ENCODE data around the gene EIF3B.
A peak's percentile ranks its signal among the peaks of the same experiment; 100 is the strongest.
"Not testable (repeated sequence)": the region's sequence is repeated elsewhere in the genome, so short reads cannot be mapped to it uniquely, and the experiment has no call there.

EIF3B gene

DNA sequence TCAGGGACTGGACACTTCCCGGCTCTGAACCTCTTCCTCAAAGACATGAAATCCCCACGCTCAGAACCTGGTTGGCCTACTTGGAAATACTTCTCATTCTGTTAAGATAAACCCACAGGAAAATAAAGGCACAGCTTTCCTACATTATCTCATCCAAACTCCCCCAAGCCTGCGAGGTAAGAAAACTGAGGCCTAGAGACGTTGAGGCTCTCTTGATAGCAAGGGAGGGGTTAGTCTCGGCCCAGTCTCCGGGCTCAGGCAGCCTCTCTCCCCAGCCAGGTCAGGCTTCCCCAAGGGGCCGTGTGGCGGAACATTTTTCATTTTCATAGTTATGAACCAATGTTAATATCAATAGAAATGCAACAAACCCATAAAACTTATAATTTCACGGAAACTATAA lies 4.6 kb upstream of the EIF3B start:
- no peak for DNase-seq

DNA sequence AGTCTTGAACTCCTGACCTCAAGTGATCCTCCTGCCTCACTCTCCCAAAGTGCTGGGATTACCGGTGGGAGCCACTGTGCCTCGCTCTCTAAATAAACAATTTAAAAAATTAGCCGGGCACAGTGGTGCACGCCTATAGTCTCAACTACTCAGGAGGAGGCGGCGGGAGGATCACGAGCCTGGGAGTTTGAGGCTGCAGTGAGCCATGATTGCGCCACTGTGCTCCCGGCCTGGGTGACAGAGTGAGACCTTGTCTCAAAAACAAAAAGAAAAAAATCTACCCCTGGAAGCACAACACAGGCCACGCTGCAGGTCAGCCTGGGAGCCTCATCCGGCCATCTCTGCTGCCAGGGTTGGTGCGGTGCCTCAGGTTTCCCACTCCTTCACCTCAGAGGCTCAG lies 3.8 kb upstream of the EIF3B start:
- no peak for DNase-seq

DNA sequence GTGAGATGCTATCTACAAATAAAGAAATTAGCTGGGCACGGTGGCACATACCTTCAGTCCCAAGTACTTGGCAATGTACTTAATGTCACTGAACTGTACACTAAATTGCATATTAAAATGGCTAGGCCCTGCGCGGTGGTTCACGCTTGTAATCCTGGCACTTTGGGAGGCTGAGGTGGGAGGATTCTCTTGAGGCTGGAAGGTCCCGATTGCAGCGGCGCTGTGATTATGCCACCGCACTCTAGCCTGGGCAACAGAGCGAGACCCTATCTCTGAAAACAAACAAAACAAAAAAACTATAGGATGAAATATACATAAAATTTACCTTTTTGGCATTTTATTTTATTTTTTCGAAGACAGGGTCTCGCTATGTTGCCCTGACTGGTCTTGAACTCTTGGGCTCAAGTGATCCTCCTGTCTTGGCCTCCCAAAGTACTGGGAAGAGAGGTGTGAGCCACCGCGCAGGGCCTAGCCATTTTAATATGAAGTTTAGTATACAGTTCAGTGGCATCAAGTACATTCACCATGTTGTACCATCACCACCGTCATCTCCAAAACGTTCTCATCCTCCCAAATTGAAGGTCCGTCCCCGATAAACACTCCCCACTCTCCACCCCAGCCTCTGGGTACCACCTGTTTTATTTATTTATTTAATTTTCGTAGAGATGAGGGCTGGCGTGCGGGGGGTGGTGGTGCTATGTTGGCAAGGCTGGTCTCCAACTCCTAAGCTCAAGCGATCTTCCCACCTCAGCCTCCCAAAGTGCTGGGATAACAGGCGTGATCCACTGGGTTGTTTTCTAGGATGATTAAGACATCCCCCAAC lies 1.3 kb upstream of the EIF3B start:
- peak in 1 of 5 experiments; percentile 22 for DNase-seq

DNA sequence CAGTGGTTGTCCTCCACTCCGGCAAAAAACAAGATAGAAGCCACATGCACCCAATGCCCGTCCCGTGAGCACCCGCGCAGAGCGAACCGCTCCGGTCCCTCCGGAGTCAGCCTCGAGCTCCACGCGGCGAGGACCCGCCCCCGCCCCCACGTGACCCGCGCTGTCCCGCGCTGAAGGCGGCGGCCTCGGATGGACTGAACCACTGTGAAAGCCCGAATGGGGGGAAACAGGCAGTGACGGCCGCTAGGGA lies 766 bp upstream of the EIF3B start:
- peak in 4 of 5 experiments; percentile 84 to 94 (median 84) for DNase-seq

DNA sequence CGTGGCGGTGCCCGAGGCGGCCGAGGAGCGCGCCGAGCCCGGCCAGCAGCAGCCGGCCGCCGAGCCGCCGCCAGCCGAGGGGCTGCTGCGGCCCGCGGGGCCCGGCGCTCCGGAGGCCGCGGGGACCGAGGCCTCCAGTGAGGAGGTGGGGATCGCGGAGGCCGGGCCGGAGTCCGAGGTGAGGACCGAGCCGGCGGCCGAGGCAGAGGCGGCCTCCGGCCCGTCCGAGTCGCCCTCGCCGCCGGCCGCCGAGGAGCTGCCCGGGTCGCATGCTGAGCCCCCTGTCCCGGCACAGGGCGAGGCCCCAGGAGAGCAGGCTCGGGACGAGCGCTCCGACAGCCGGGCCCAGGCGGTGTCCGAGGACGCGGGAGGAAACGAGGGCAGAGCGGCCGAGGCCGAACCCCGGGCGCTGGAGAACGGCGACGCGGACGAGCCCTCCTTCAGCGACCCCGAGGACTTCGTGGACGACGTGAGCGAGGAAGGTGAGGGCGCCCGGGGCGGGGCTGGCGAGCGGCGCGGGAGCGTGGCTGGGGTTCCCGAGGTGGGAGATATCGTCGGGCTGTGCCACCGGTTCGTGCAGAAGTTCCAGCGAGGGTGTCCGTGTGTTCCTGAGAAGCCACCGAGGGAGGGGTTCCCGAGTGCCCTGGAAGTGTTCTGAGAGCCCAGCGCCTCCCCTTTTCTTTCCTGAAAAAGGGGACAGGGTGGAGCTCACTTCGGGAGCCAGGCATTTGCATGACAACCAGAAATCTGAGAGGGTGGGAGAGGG lies 495 bp downstream of the EIF3B start:
- peak in 2 of 5 experiments; percentile 13 to 26 for DNase-seq

DNA sequence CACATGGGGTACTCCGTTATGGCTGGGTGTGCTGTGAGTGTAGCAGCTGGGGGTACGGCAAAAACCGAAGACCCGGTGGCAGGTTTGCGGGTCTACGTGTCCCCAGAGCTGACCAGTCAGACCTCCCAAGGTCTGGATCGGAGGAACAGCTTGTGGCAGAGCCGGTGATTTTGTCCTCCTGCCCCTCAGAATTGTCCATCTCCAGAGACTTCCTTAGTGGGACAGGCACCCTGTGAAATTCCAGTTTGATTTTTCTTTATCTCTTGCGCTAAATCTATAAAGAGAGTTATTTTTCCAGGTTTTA lies 1.0 kb downstream of the EIF3B start:
- DNase-seq, result no peak

DNA sequence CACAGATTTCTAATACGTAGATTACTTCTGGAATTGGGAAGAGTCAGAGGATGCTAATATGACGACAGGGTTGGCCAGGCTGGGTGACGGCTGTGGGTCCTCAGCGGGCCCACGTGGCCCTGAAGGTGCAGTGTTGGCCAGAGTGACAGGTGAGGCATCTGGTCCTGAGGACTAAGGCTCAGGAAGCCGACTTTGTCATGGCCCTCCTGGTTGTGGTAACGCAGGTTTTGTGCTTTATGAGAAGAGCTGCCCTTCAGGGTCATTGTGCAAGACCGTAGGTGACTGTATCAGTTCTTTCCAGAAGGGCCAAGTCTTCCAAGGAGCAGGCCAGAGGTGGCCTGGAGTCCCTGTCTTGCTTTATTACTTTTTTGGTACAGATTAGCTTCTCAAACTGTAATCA lies 2.5 kb downstream of the EIF3B start:
- DNase-seq, result no peak

DNA sequence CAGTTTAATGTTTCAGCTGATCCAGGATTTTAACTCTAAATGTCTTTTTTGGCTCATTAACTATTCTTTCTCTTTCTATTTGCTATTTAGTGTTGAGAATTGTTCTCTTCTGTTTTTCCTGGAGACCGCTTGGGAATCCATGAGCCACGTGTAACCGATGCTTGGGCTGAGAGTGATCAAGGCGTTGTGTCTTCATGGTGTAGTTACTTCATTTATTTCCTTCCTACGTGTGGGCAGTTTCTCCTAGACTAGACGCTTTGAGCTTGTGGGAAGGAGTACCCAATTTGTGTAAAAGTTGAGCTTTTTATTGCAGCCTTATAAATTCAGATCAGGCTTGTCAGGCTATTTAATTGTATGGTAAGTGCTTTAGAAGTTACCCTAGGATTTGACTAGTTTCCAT lies 2.9 kb downstream of the EIF3B start:
- no peak for DNase-seq

DNA sequence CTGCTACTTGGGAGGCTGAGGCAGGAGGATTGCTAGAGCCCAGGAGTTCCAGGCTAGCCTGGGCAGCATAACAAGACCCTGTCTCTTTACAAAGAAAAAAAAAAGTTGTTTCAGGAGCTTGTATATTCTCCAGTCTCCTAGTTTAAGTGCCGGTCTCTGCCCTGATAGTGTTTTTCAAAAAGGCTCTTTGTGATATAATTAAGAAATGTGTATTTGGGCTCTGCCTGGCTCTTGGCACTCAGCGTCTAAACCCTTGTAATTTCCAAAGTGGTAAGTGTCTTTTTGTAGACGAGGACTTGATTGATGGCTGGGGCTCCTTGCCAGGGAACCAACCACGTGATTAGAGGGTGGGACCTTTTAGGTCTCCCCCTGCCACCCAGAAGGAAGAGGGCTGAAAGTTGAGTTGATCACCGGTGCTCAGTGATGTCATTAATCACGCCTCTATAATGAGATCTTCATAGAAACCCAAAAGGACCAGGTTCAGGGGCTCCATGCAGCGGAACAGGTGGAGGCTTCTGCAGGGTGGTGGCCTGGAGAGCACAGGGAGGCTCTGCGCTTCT lies 4.4 kb downstream of the EIF3B start:
- DNase-seq, result no peak

DNA sequence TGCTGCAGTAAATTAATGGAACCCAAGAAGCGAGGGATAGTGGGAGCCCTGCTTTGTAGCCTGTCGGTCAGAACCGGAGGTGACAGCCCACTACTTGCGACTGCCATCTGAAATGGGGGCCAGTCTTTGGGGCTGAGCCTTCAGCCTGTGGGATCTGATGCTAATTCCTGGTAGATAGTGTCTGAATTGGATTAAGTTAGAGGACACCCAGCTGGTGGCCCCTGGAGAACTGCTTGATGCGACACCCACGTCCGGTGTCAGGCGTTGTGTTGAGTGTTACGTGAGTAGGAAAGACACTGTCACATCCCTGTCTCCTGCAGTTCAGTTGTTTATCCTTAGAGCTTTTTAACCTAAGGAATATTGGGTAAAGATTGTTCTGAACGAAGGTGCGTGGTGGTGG lies 5.0 kb downstream of the EIF3B start:
- no peak for DNase-seq

DNA sequence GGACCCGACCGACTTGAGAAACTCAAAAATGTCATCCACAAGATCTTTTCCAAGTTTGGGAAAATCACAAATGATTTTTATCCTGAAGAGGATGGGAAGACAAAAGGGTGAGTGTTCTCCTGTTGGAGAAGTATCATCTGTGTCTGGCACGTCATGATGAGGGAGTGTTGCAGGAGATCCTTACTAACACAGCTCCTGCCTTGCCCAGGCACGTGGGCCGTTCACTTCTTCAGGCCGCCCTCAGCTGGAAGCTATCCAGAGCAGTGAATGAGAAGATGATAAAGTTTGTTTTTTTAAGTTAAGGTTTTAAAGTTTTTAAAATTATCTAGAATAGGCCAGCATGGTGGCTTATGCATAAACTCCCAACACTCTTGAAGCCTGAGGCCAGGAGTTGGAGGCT lies 6.2 kb downstream of the EIF3B start:
- DNase-seq, result no peak

DNA sequence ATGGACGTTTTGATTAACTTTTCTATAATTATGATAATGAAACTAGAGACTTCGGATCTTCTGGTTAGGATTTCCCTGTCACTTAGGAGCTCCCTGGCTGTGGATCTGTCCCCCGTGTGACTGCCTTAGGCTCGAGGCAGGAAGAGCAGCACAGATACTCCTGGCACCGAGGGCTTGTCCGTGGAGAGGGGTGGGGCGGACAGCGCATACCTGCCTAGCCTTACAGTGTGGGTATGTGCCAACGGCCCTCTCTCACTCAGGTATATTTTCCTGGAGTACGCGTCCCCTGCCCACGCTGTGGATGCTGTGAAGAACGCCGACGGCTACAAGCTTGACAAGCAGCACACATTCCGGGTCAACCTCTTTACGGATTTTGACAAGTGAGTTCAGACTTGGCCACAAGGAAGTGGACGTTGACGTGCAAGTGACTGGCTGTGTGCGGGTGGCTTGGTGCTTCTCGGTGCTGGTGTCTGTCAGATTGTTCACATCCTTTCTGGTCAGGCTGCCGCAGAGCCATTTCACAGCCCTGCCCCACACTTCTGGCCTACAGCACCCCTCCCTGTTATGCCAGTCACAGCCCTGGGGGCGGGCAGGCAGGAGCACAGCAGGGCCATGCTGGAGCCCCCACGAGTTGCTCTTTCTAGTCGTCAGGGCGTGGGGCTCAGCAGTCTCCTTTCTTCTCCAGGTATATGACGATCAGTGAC lies 7.9 kb downstream of the EIF3B start:
- no peak for DNase-seq

DNA sequence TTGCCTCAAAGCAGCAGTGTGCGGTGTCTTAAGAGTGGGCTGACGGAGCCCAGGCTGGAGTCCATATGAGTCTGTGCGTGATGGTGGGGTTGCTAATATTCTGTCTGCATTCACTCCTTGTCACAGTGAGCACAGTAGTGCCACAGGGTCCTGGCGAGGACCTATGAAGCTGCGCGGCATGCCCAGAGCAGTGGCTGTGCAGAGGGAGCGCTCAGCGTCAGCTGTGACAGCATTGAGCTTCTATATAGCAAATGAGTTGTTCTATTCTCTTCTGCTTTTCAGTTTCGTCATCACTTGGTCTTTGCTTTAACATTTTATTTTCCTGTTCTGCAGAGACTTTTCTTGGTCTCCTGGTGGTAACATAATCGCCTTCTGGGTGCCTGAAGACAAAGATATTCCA lies 14.5 kb downstream of the EIF3B start:
- DNase-seq, result no peak

DNA sequence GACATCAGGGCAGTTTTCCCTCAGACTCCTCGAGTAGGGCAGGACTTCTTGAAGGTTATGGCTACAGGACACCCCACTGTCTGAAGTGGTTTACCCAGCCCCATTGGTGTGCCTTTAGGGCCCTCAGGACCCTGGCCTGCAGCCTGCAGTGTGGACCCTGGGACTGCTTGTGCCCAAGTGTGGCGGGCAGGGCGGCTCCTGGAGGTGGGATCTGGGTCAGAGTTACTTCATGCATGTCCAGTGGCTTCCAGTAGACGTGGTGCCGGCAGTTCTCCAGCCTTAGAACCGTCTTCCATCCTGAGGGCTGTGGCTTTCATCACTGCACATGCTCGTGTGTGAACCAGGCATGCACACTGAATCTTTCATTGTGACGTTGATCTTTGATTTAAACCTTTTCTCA lies 16.7 kb downstream of the EIF3B start:
- no peak for DNase-seq

DNA sequence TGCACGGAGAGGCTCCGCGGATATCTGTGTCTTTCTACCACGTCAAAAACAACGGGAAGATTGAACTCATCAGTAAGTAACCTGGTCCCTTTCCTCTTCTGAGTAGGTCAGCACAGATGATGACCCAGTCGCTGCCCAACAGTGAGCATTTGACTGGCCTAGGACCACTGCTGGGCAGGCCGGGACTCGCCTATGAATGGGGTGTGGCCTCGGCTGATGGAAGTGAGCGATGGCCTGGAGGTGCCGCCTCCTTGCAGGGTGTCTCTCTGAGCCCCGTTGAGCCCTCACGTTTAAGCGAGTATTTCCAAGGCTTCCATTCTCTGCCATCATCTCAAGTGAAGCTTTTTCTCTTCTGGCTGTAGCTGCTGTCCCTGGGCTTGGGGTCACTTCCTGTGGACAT lies 18.1 kb downstream of the EIF3B start:
- no peak for DNase-seq

DNA sequence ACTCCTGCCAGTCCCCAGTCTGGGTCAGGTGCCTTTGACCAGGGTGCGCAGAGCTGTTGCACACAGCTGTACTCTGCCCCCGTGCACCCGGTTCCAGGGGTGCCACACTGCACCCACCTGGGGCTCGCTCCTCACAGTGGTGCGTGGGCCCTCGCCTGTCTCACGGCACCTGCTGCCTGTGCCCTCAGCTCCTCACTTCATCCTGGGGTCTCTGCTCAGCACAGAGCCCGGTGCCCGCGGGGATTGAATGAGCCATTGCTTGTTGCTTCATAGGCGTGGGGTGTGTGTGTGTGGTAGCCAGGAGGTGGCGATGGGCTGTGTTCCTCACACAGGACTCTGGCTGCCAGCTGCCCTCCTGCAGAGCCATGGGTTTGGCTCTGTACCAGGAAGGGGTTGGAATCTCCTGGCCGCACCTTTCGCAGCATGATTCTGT lies 18.5 kb downstream of the EIF3B start:
- no peak for DNase-seq

DNA sequence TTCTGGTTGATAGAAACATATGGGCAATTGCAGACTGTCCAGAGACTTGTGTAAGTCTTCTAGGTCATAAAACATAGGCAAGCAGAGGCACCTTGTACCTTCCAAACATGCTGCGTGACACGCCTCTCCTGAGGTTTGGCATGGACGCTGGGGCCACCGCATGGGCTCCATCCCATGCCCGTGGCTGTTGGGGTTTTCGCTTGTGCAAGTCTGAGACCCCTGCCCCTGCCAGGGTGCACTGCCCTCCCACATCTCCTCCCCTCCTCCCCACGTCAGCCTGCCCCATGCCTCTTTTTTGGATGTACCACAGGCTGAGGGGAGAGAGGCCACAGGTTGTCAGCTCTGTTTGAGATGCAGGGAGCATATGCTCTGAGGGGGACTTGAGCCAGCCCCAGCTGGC lies 19.0 kb downstream of the EIF3B start:
- DNase-seq, result no peak

DNA sequence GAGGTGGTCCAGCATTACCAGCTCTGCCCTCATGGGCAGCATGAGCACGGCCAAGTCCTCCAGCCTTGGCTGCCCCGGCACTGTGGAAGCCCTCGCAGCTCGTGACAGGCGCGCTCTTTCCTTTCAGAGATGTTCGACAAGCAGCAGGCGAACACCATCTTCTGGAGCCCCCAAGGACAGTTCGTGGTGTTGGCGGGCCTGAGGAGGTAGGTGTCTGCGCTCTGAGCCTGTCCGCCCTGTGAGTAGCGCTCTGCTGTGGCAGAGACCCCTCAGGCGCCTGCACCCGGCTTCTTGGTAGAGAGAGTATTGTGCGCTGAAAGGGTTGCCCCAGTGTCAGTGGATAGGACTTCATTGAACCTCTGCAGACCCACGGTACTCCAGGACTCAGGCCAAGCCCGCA lies 19.8 kb downstream of the EIF3B start:
- DNase-seq, result no peak

DNA sequence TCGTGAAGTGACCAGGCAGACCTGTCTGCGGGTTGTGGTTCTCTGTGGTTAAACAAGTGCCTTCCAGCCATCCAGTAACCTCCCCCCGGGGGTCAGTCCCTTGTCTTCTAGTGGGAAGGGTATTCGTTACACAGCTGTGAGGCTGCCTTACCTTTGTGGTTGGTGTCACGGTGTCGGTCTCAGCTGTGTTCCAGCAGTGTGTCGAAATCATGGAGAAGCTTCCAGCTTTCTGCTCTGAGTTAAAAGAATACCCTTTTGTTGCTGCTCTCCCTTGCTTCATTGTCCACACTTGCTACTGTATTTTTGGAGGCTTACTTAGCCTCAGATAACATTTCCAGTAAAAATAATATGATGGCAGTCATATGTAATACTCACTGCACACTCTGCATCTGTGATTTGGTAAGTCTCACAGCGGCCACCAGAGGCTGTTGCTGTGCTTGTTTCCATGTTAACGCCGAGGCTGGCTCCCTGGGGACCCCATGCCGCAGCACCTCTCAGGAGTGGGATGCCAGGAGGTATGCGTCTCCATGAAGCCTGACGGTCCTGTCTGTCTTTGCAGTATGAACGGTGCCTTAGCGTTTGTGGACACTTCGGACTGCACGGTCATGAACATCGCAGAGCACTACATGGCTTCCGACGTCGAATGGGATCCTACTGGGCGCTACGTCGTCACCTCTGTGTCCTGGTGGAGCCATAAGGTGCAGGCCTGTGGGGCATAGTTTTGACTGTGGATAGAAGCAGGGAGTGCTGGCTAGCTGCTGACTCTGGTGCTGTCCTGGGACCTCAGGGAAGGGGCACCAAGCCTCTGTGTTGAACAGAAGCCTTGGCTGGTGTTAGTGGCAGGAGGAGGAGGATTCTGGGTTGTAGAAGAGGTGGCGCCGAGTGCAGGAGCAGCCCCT lies 20.5 kb downstream of the EIF3B start:
- no peak for DNase-seq

DNA sequence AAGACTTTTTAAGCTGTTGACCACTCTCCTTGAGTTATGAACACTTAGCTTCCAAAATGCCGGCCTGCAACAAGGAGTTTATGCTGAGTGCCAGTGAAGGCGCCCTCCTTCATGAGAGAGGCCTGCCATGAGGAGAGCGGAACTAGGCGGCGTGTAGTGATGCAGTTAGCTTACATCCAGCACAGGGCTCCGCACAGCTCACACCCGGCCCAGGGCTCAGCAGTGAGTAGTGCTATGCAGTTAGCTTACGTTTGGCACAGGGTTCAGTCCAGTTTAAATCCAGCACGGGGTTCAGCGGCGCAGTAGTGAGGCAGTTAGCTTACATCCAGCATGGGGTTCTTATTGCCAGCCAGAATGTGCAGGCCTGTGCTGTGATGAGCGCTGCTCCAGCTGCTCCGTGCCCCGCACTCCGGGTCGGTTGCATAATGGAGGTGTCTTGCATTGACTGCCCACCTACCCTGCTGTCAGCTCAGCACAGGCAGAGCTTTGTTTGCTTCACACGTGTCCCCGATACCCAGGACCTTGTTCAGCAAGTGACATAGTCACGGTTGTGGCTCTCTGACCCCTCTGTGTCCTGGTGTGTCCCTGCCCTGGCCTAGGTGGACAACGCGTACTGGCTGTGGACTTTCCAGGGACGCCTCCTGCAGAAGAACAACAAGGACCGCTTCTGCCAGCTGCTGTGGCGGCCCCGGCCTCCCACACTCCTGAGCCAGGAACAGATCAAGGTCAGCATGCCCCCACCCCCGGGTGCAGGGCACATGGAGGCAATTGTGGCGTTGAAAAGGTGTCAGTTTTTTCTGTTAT lies 21.9 kb downstream of the EIF3B start:
- no peak for DNase-seq

DNA sequence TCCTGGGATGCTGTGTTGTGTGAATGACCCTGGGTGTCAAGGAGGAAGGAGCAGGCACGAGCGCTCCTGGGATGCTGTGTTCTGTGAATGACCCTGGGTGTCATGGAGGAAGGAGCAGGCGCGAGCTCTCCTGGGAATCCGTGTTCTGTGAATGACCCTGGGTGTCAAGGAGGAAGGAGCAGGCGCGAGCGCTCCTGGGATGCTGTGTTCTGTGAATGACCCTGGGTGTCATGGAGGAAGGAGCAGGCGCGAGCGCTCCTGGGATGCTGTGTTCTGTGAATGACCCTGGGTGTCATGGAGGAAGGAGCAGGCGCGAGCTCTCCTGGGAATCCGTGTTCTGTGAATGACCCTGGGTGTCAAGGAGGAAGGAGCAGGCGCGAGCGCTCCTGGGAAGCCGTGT lies 22.9 kb downstream of the EIF3B start:
- DNase-seq, result not testable (repeated sequence)

DNA sequence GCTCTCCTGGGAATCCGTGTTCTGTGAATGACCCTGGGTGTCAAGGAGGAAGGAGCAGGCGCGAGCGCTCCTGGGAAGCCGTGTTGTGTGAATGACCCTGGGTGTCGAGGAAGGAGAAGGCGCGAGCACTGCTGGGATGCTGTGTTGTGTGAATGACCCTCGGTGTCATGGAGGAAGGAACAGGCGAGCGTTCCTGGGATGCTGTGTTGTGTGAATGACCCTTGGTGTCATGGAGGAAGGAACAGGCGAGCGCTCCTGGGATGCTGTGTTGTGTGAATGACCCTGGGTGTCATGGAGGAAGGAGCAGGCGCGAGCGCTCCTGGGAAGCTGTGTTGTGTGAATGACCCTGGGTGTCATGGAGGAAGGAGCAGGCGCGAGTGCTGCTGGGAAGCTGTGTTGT lies 23.5 kb downstream of the EIF3B start:
- DNase-seq, result not testable (repeated sequence)

Data from T-helper 2 cell (primary cell).